ENCODE data around the gene GPR162. TPM values are rescaled to one million over a fixed set of nuclear protein-coding genes. Genes with fewer than 3 reads are reported as not detected.

The GPR162 gene
- total and polyA plus RNA-seq, 10 of the 15 experiments (the other 5 are each of a cell fraction or from before 2014, with no cell fraction given), result not detected

GRCh38 chr12:6849976-6850560 lies 28.4 kb downstream of the GPR162 start (continued):
- TF ChIP-seq, protein P1, sequence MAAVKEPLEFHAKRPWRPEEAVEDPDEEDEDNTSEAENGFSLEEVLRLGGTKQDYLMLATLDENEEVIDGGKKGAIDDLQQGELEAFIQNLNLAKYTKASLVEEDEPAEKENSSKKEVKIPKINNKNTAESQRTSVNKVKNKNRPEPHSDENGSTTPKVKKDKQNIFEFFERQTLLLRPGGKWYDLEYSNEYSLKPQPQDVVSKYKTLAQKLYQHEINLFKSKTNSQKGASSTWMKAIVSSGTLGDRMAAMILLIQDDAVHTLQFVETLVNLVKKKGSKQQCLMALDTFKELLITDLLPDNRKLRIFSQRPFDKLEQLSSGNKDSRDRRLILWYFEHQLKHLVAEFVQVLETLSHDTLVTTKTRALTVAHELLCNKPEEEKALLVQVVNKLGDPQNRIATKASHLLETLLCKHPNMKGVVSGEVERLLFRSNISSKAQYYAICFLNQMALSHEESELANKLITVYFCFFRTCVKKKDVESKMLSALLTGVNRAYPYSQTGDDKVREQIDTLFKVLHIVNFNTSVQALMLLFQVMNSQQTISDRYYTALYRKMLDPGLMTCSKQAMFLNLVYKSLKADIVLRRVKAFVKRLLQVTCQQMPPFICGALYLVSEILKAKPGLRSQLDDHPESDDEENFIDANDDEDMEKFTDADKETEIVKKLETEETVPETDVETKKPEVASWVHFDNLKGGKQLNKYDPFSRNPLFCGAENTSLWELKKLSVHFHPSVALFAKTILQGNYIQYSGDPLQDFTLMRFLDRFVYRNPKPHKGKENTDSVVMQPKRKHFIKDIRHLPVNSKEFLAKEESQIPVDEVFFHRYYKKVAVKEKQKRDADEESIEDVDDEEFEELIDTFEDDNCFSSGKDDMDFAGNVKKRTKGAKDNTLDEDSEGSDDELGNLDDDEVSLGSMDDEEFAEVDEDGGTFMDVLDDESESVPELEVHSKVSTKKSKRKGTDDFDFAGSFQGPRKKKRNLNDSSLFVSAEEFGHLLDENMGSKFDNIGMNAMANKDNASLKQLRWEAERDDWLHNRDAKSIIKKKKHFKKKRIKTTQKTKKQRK (IDR thresholded peaks at IDR 0.05; ENCODE audit: low read depth, low read length), result no peak
- no peak for TF ChIP-seq NKRF (conservative IDR thresholded peaks at IDR 0.05)

GRCh38 chr12:6850796-6851152 lies 29.2 kb downstream of the GPR162 start:
- Histone ChIP-seq H2AFZ (ENCODE audit: control insufficient read depth, low read depth, low read length) (peak overlapping the region; percentile 18; the same call in 1 of the 2 replicates), H3K27me3 (replicated peaks in 1 of 2; ENCODE audit: control insufficient read depth in 2 of 2, insufficient read depth in 2 of 2, low read length in 1 of 2) (no peaks in the 10 kb centered on the region), H3K36me3 (ENCODE audit: control insufficient read depth in 2 of 2, insufficient read depth in 2 of 2, low read length in 1 of 2) (peaks cover 2 to 15% of the 10 kb centered on the region in 2 experiments), H3K27ac (ENCODE audit: control insufficient read depth, insufficient read depth) (peak overlapping the region; percentile 72), H3K4me1 (ENCODE audit: control insufficient read depth, insufficient read depth, low read length) (peaks cover 28% of the 10 kb centered on the region), H3K4me3 (peak overlapping the region; percentile 60), H3K9ac (ENCODE audit: control insufficient read depth, insufficient read depth, low read length) (peak overlapping the region; percentile 71), H4K20me1 (ENCODE audit: control insufficient read depth, insufficient read depth) (no peaks in the 10 kb centered on the region), H3K4me2 (ENCODE audit: control insufficient read depth, insufficient read depth) (peak overlapping the region; percentile 96), H3K79me2 (ENCODE audit: control insufficient read depth, insufficient read depth, low read length) (peaks cover 41% of the 10 kb centered on the region), H3K9me3 (replicated peaks; ENCODE audit: control insufficient read depth, insufficient read depth, low read length) (no peaks in the 10 kb centered on the region)
- RAD21 ChIA-PET (ENCODE audit: unreplicated experiment), result interaction anchor here (0.6 to 5.6 kb wide), 14 partner anchors 8 to 281 kb away, joined by 3 to 42 read pairs (median 5); partner anchors contain the start of genes C12orf57, COPS7A, MLF2 and PTMS
- in situ Hi-C loops (cut with MboI), result no loop called here
- no peak for DNase-seq (ENCODE audit: low read depth, low spot score)
- TF ChIP-seq, protein P2, sequence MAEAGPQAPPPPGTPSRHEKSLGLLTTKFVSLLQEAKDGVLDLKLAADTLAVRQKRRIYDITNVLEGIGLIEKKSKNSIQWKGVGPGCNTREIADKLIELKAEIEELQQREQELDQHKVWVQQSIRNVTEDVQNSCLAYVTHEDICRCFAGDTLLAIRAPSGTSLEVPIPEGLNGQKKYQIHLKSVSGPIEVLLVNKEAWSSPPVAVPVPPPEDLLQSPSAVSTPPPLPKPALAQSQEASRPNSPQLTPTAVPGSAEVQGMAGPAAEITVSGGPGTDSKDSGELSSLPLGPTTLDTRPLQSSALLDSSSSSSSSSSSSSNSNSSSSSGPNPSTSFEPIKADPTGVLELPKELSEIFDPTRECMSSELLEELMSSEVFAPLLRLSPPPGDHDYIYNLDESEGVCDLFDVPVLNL (IDR thresholded peaks at IDR 0.05; ENCODE audit: low read depth, low read length), result no peak
- TF ChIP-seq RFX5 (IDR thresholded peaks at IDR 0.05; ENCODE audit: low read depth, low read length) (no peak), EGR1 (IDR thresholded peaks at IDR 0.05; ENCODE audit: borderline replicate concordance in 1 of 2, low read depth in 2 of 2, low read length in 2 of 2) (no peak), DPF2 (IDR thresholded peaks at IDR 0.05) (no peak), STAT3 (IDR thresholded peaks at IDR 0.05; ENCODE audit: low read depth, low read length) (no peak), BACH1 (IDR thresholded peaks at IDR 0.05; ENCODE audit: borderline replicate concordance) (no peak)
- ATAC-seq, result no peak
- intact Hi-C loops (cut with micrococcal nuclease; ENCODE audit: unreplicated experiment), result loop anchor here (5.0 kb wide), 1 partner anchor 163 kb away; the partner anchor contains the start of gene ZNF384
- SMC1A ChIA-PET (ENCODE audit: uncharacterized antibody, unreplicated experiment), result interaction anchor here (0.6 to 5.0 kb wide), 10 partner anchors 10 to 406 kb away, joined by 3 to 26 read pairs (median 6); partner anchors contain the start of genes CD27, COPS7A, GNB3 and MLF2
- CTCF ChIA-PET, result interaction anchor here (0.9 to 9.9 kb wide), 8 partner anchors 17 to 313 kb away, joined by 3 to 173 read pairs (median 6); partner anchors contain the start of genes COPS7A, MLF2, PTPN6 and SPSB2
- BruUV-seq (replicated peaks), result TSS peak; percentile 81
- FAIRE-seq, result no peak
- POLR2A ChIA-PET, result interaction anchor here (0.6 to 8.9 kb wide), 22 partner anchors 9 to 257 kb away, joined by 3 to 84 read pairs (median 6); partner anchors contain the start of genes C12orf57, C1RL, COPS7A and MLF2
- WGBS (ENCODE audit: insufficient coverage, insufficient replicate concordance, low lambda C conversion rate, missing lambda C conversion rate), result 39% methylated on average over 16 of the region's 16 CpGs

All from GM12878 (cell line).